ENCODE data around the gene APOD.
"Not testable (repeated sequence)": the region's sequence is repeated elsewhere in the genome, so short reads cannot be mapped to it uniquely, and the experiment has no call there.

Gene APOD

DNA sequence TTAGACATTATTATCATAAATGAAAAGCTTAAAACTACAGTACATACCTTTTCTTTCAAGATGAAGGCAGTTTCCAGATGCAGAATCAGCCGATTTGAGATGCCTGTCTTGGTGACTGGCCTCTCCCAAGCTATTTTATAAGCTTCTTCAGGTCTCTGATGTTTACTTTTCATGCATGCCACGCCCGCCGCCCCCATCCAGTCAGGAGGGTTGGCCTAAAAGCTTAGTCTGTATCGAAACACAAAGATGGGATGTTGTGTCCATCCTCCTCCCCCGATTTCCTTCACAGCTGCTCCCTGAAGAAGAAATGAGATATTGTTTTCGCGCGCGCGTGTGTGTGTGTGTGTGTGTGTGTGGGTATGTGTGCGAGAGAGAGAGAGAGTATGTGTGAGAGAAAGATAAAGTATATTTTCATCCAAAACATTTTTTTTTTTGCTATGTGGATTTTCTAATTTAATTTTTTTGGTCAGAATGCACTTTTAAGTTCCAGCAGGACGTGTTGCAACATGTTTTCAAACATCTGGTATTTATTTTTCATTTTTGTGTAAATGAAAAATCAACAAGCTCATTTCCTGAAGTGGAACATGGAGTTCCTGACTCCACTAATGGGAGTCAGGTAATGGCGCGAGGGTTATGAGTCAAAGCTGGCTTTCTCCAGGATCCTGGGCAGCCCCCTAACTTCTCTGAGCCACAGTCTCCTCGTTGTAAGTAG, at the start of gene APOD:
Gene APOD (minus strand): TSS at position 110 of the 712 bp plus-strand sequence. CDS start 4,479 bp downstream, outside the sequence.
- DNase-seq (ENCODE audit: low spot score) = peak; percentile 22

DNA sequence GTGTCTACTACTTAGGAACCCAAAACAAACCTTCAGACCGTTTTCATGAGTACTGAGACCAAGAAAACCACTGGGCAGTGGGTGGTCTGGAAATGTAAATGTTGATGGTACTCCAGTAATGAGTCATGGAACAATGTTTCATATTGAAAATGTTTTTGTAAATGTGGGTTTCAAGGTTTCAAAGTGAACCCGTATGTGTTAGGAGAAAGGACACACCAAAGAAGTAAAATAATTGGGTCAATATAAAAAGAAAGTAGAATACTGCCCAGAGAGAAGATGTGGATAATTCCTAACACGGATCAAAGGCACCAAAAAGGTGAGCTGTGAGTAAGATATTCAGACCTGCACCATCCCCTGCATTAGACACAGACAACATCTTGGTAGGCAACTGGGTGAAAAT, 49.6 kb upstream of the APOD start:
- not testable (repeated sequence) for DNase-seq (ENCODE audit: low spot score)

DNA sequence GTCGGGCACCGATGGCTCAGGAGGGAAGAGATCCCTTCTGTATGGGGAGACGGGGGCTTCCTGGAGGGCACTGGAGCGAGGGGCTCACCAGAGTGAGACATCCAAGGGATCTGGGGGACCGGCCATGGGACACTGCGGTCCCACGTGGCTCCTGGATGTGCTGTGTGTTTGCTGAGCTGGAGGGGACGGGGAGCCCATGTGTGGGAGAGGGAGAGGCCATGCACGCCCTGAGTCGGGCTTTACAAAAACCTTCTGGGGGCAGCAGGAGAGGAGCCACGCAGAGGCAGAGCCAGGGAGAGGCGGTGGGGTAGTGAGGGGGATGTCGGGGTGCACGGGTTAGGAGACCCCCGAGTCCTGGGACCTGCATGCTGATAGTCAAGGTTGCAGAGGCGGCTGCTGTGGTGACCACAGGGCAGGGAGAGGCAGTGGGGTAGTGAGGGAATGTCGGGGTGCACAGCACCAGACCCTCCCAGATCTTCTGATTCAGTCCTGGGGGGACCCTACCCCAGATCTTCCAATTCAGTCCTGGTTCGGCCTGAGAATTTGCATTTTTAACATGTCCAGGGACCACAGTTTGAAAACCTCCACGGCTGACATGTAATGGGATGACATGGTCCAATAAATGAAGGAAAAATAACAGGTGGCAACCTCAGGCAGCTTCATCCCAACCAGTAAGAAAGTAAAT, 48.9 kb upstream of the APOD start:
- DNase-seq (ENCODE audit: low spot score) = not testable (repeated sequence)

DNA sequence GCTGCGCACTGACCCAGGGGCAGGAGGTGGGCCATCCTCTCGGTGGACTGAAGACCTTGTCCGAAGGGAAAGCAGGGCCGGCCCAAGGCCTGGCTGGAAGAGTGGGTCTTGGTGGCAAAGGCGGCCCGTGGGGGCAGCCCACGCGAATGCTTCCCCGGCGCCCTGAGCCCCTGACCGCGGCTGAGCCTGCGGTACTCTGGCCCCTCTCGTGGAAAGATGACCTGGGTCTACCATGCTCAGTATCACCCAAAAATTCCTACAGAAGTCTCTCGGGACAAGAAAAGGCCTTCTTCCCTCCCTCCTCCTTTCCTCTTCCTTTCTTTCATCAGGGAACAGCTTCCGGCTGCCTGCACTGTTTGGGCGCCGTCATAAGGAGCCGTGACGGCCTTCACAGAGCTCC, 48.3 kb upstream of the APOD start:
- DNase-seq (ENCODE audit: low spot score) = not testable (repeated sequence)

DNA sequence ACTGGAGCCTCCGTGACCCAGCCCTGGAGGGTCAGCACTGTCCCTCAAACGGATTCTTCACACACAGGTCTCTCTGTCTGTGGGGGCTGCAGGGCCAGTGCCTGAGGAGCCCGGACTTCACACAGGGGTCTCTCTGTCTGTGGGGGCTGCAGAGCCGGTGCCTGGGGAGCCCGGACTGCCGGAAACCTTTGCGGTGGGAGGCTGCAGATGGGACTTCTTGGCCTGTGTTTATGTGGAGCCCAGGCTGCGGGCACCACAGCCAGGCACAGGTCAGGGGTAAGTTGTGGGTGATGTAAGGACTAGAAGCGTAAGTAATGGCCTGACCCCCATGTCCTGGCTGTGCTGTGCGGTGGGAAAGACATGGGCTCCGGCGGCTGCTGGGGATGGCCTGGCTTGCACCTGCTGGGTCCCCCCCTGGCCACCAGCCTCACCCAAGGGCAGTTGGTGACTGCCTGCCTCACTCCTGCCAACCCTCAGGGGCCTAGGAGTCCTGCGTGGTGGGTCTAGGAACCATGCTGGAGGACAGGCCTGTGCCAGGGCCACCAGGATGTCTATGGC, 47.3 kb upstream of the APOD start:
- not testable (repeated sequence) for DNase-seq (ENCODE audit: low spot score)

DNA sequence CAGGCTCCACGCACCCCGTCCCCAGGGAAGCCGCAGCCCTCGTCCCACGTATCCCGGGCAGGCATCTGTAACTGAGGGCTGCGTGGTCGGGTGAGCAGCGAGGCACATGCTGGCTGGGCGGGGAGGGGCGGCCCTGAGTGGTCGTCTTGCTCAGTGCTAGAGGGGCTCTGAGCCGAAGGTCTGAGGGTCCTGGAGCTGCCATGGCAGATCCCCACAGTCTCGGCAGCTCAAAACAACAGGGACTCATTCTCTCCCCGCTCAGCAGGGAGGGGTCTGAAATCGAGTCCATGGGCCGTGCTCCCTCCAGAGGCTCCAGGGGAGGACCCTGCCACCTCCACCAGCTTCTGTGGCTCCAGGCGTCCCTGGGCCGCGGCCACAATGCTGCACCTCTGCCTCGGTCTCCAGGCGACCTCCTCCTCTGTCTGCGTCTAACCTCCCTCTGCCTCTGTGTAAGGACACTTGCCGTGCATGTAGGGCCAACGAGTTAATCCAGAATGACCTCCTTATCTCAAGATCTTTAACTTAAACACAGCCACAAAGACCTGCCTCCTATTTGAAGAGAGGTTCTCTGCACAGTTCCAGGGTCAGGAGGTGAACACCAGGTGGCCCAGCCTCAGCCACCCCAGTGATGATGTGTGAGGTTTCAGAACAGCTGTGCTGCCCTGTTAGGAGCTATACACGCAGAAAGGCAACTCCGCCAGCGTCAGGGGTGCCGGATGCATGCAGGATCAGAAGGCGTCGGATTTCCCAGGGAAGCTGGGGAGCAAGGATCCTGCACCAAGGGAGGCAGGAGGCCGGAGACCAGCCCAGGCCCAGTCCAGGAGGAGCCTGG, 46.6 kb upstream of the APOD start:
- DNase-seq (ENCODE audit: low spot score) = not testable (repeated sequence)

DNA sequence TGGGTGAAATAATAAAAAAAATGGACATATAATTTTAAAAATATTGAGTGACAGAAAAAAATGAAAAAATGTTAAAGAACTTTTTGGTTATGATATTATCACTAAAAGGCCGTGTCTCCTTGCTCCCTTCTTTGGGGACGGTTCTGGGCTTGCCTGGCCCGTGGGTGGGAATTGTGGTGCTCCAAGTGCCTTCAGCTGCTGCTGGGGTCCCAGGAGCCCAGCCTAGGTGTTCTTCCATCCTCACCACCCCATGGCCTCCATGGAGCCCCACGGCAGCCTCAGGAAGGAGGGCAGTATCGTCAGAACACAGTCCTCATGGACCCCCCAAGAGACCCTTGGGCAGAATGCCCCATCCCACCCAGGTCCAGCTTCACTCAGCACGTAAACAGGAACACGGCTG, 45.9 kb upstream of the APOD start:
- not testable (repeated sequence) for DNase-seq (ENCODE audit: low spot score)

DNA sequence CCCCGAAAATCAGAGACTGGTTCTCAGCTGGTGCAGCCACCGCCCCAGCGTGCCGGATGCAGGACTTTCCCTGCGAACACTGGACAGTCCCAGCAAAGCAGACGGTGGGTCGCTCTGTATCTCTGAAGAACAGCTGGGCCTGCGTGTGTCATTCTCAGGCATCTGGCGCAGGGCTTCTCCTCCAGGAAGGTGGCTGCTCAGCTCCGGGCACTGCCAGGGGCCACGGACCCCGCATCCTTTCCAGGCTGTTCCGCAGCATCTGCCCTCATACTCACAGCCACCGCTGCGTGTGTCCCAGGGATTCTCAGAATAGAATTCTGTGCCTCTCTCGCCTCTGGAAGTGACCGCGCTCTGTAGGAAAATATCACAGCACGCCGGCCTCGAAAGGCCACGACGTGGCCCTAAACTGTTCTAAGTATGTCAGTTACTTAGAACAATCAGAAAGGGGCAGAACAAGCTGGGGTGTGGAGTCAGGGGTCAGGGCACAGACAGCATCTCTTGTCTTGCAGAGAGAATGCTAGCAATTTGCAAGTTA, 44.7 kb upstream of the APOD start:
- not testable (repeated sequence) for DNase-seq (ENCODE audit: low spot score)

DNA sequence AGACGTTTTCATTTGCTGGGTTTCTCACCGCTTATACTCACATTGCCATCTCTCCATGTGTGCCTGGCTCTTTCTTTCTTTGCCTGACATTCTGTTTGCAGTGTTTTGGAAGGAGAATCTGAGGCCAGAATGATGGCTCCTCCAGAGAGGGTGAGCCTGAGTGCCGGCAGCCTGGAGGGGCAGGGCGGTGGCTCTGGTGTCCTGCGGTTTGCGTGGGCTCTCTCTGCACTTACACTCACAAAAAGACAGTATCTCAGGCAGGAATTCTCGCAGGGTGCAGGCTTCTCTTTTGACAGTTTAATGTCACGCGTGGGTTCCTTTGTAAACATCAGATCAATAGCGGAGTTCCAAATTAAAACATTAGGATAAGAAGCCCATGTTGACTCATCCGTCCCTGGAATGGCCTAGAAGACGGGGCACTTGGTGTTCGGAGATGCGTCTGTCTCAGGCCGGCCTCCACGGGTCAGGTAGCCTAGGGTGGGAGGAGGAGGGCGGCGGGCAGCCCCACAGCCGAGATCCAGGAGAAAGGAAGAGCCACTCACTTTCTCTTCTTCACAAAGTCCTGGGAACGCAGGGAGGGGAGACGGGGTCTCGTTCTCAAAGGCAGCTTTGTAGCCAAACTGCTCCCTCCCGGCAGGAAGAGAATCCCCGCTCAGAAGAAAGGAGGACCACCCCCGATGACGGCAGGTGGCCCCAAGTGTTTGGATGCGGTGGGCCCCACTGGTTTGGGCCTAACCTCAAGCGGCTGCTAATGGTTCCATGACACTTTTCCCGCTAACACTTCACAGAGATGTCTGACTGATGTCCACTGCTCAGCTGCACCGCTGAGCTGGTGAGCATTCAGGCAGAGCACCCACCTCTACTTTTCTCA, 44.0 kb upstream of the APOD start:
- not testable (repeated sequence) for DNase-seq (ENCODE audit: low spot score)

DNA sequence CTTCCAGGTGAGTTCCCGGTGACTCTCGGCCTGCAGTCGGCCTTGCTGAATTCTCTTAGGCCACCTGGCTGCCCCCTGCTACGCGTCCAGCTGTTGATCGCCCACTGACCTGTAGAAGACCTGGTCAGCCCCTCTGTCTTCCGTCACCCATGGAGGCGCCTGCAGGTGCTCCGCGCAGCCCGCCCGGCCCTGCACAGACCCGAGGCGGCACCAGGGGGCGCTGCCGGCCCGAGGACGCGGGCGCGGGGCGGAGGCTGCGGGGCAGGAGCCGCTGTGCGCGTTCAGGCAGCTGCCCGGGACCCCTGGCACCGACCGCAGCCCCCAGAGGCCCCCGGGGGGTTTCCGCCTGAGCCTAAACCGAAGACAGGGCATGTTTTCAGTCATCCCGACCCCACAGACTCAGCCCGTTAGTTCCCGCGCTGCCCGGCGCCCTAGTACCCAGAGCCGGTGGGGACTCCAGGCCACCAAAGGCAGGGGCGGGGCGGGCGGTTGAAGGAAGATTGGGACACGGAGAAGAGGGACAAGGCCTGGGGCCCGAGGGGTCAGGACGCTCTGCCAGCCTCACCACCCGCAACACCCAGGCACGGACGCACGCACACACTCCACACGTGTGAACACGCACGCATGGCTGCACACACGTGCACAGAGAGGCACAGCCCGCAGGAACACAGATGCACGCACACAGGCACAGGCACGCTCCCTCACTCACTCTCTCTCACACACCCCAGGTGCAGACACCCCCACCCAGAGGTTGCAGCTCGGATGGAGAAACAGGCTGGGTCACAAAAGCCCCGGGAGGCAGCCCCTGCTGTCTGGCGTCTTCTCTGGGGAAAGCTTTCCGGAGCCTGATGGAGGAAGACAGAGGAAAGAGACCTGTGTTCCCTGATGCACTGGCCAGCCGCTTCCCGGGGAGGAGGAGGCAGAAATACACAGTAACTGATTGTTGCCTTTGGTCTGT, 41.1 kb upstream of the APOD start:
- not testable (repeated sequence) for DNase-seq (ENCODE audit: low spot score)

DNA sequence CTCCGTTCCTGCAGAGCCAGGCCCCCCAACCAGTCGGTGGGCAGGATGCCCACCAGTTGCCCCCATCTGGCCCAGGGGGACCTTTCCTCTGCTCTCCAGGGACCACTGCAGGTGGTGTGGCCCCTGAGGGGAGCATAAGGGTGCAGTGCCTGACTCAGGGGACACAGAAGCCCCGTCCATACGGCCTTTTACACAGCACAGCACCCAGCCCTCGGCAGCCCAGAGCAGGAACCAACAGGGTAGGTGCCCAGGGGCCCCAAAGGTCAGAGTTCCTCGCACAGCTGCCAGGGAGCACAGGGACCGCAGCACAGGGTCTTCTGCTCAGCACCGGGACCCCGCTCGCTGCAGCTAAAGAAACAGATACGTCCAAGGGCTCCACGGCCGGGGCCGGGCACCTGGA, 40.4 kb upstream of the APOD start:
- DNase-seq (ENCODE audit: low spot score) = not testable (repeated sequence)

DNA sequence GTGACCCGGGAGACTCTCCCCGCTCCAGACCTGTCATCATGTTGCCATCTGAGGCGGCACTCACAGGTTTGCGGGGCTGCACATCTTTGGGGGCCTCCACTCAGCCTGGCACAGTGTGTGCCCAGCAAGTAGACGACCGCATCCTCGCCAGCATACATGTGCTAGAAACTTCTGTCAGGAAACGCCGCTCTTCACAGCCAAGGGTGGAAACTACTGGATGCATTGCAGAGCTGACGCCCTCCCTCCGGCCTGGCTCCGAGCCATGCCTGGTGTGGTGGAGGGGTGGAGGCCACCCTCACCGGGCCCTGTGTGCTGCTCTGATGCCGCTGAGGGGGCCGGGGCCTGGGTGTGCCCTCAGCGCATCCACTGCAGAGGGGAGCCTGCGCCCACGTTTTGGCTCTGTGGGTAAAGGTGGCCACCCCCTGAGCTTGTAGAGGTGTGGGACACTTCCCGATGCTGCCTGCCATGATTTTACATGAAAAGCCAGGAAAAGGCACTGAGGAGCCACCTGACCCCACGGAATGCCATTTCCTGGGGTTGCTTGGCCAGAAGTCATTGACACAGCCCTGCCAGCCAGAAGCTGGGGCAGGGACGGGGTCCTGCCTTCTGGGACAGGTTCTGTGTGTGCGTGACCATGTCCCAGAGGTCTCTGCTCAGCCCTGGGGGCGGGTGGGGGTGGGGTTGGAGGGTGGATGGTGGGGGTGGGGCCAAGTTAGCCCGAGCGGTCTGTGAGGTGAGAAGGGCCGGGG, 39.7 kb upstream of the APOD start:
- not testable (repeated sequence) for DNase-seq (ENCODE audit: low spot score)

DNA sequence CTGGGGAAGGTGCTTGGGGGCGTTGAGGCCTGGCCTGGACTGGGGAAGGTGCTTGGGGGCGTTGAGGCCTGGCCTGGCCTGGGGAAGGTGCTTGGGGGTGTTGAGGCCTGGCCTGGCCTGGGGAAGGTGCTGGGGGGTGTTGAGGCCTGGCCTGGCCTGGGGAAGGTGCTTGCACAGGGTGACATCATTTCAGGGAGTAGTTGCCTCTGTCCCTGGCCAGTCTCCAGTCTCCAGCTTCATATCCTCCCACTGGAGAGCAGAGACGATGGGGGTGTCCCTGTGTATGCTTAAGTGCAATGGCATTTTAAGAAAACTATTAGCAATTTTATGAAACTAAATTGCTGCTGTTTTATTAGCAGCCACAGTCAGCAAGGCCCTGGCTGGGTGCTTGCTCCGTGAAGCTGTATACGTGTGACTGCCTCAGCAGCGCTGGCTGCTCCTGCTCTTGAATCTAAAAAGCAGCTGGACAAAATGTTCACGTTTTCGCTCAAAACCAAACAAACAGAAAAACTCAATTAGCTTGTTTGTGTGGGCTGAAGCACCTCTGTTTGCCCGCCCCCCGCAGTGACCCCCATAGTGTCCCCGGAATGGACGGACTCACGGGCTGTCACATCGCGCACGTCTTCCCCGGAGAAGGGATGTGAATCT, 38.9 kb upstream of the APOD start:
- DNase-seq (ENCODE audit: low spot score) = not testable (repeated sequence)

DNA sequence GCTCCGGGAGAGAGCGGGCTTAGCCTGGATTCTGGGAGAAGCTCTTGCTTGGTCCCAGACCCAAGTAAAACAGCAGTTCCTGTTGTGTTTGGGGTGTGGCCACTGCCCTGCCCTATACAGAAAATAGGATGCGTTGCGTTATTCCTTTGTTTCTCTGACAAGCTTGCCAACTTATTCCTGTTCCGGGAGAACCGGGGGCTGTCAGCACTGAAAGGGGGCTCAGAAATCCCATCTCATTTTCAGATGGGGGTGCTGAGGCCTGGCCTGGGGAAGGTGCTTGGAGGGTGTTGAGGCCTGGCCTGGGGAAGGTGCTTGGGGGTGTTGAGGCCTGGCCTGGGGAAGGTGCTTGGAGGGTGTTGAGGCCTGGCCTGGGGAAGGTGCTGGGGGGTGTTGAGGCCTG, 38.3 kb upstream of the APOD start:
- not testable (repeated sequence) for DNase-seq (ENCODE audit: low spot score)

DNA sequence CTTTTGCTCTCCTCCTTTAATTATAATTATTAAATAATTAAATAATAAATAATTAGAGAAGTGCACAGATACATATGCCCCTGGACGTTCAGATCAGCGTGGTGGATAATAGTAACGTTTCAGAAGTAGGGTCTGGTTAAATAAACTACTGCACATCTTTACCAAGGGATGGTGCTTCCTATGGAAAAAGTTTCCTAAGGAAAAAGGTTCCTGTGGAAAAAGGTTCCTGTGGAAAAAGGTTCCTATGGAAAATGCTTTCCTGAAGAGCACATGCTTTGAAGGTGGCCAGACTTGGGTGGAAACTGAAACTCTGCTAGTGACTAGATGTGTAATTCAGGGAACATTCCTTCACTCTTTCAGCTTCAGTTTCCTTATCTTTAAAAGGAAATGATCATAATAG, 37.4 kb upstream of the APOD start:
- not testable (repeated sequence) for DNase-seq (ENCODE audit: low spot score)

DNA sequence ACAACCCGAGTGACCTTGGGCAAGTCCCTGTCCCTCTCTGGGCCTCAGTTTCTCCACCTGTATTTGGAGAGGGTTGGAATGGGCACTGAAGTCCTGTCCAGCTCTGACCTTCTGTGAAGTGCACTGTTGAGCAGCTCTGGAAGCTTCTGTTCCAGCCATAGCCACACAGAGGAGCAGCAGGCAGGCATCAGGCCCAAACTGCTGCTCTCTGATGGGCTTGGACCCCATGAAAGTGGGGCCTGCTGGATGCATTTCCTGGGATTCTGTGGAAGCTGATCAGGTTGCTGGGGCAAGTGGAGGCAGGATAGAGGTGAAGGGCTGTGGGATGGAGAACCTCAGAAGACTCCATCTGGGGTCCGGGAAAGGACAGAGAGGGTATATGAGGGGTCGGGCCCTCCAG, 36.7 kb upstream of the APOD start:
- DNase-seq (ENCODE audit: low spot score) = not testable (repeated sequence)

DNA sequence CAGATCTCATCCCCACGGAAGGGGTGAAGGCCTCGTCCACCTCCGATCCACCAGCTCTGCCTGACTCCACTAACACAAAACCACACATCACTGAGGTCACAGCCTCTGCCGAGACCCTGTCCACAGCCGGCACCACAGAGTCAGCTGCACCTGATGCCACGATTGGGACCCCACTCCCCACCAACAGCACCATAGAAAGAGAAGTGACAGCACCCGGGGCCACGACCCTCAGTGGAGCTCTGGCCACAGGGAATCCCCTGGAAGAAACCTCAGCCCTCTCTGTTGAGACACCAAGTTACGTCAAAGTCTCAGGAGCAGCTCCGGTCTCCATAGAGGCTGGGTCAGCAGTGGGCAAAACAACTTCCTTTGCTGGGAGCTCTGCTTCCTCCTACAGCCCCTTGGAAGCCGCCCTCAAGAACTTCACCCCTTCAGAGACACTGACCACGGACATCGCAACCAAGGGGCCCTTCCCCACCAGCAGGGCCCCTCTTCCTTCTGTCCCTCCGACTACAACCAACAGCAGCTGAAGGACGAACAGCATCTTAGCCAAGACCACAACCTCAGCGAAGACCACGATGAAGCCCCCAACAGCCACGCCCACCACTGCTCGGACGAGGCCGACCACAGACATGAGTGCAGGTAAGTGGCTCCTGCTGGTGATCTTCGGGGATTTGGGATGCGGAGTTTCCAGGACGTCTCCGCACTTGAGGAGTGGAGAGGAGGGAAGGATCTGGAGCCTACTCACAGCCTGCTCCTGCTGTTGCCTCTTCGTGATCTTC, 36.0 kb upstream of the APOD start:
- DNase-seq (ENCODE audit: low spot score) = not testable (repeated sequence)
